DOHH2 (cell line): ENCODE data around the gene EIF3F.

Source experiments
- H3F3A ChIP-seq: fragments of 200-600 bp; sonication (generic), shearing (Covaris generic); 2 replicates; pipeline ENCODE4 v1.6.0; 2016; ENCODE audit warnings: antibody characterized with exemption, mild to moderate bottlenecking; ENCODE audit not compliant: control insufficient read depth, insufficient read depth
- H3K27ac ChIP-seq: fragments of 200-600 bp; sonication (generic); 2 replicates; pipeline ENCODE4 v1.5.1; 2014; ENCODE audit warnings: low read depth, mild to moderate bottlenecking, low read length, moderate library complexity
- H3K27me3 ChIP-seq: fragments of 200-600 bp; sonication (generic); 2 replicates; pipeline ENCODE4 v1.6.1; 2014; ENCODE audit warnings: mild to moderate bottlenecking, low read length, mixed read lengths; ENCODE audit not compliant: control insufficient read depth
- H3K36me3 ChIP-seq: fragments of 200-600 bp; sonication (generic); 2 replicates; pipeline ENCODE4 v1.6.1; 2014; ENCODE audit warnings: mild to moderate bottlenecking, low read length, moderate library complexity, mixed read lengths; ENCODE audit not compliant: control insufficient read depth
- H3K4me1 ChIP-seq: fragments of 200-600 bp; sonication (generic); 2 replicates; pipeline ENCODE4 v1.6.1; 2014; ENCODE audit warnings: mild to moderate bottlenecking, low read length, mixed read lengths; ENCODE audit not compliant: control insufficient read depth
- H3K4me2 ChIP-seq: fragments of 200-600 bp; sonication (generic); 2 replicates; pipeline ENCODE4 v1.6.0; 2014; ENCODE audit warnings: mild to moderate bottlenecking, low read length, moderate library complexity
- H3K4me3 ChIP-seq: fragments of 200-600 bp; sonication (generic); 2 replicates; pipeline ENCODE4 v1.5.1; 2014; ENCODE audit warnings: mild to moderate bottlenecking, low read length, mixed read lengths
- H3K79me2 ChIP-seq: fragments of 200-600 bp; sonication (generic); 2 replicates; pipeline ENCODE4 v1.6.1; 2014; ENCODE audit warnings: mild to moderate bottlenecking, low read length, mixed read lengths; ENCODE audit not compliant: control insufficient read depth
- H3K9me2 ChIP-seq: fragments of 200-600 bp; sonication (generic); replicated peaks from 2 replicates; pipeline ENCODE4 v1.6.1; 2014; ENCODE audit warnings: mild to moderate bottlenecking, low read length, mixed read lengths; ENCODE audit not compliant: control insufficient read depth
- H3K9me3 ChIP-seq: fragments of 200-600 bp; sonication (generic); 2 replicates; pipeline ENCODE4 v1.6.1; 2014; ENCODE audit warnings: antibody characterized with exemption, low read length, mixed read lengths; ENCODE audit not compliant: control insufficient read depth, insufficient read depth
- H4K20me1 ChIP-seq: fragments of 200-600 bp; sonication (generic); 2 replicates; pipeline ENCODE4 v1.6.0; 2014; ENCODE audit warnings: low read depth, mild to moderate bottlenecking, antibody characterized with exemption, low read length, moderate library complexity; ENCODE audit not compliant: control insufficient read depth, insufficient read depth
- EZH2phosphoT487 ChIP-seq: fragments of 200-600 bp; sonication (generic); IDR thresholded peaks from 2 replicates; pipeline ENCODE4 v1.6.1; 2017; ENCODE audit warnings: borderline replicate concordance, mild to moderate bottlenecking, antibody characterized with exemption, low read length, moderate library complexity, mixed read lengths
- TF ChIP-seq, protein P1 (sequence below): fragments of 200-600 bp; sonication (generic); IDR thresholded peaks from one replicate; pipeline ENCODE4 v1.5.1; 2014; ENCODE audit warnings: antibody characterized with exemption, mild to moderate bottlenecking, low read depth, low read length; ENCODE audit not compliant: poor library complexity, severe bottlenecking

EIF3F gene

DNA sequence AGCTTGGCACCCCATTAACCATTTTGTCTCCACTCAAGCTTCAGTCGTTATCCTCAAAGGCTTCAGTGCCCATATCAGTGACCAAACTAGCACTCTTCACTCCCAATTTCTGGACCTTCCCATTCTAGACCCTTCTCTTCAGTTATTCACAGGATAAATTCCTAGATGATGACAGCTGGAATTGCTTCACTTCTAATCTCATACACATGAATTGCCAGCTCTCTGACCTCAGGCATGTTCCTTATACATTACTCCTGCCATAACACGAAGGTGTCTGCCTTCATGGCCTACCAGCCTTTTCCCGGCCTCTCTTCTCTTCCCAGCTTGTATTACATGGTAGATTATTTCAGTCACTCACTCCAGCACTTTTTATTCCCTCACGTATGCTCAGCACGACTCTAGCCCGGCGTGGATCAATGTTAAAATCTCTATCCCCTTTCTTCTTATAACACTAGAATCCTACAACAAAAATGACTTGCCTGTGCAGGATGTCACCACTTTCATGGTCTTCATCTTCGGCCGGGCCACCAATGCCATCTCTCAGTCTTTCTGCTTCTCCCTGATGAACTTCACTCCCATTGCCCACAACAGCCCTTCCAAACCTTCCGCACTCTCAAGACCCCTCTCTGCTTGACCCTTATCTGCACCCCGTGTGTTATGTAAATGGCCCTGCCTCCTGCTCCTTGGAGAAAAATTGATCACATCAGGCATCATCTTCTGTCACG, 36.9 kb downstream of the EIF3F start:
- no peak overlapping the region for H3K4me3 ChIP-seq
- no peaks in the 10 kb centered on the region for H4K20me1 ChIP-seq
- H3K36me3 ChIP-seq: no peaks in the 10 kb centered on the region
- no peaks in the 10 kb centered on the region for H3K79me2 ChIP-seq
- no peak overlapping the region for H3K4me2 ChIP-seq
- H3F3A ChIP-seq: no peaks in the 10 kb centered on the region
- no peak overlapping the region for H3K27ac ChIP-seq
- peaks cover 40% of the 10 kb centered on the region for H3K27me3 ChIP-seq
- TF ChIP-seq EZH2phosphoT487: no peak
- TF ChIP-seq, protein P1, sequence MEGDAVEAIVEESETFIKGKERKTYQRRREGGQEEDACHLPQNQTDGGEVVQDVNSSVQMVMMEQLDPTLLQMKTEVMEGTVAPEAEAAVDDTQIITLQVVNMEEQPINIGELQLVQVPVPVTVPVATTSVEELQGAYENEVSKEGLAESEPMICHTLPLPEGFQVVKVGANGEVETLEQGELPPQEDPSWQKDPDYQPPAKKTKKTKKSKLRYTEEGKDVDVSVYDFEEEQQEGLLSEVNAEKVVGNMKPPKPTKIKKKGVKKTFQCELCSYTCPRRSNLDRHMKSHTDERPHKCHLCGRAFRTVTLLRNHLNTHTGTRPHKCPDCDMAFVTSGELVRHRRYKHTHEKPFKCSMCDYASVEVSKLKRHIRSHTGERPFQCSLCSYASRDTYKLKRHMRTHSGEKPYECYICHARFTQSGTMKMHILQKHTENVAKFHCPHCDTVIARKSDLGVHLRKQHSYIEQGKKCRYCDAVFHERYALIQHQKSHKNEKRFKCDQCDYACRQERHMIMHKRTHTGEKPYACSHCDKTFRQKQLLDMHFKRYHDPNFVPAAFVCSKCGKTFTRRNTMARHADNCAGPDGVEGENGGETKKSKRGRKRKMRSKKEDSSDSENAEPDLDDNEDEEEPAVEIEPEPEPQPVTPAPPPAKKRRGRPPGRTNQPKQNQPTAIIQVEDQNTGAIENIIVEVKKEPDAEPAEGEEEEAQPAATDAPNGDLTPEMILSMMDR: no peak
- no peaks in the 10 kb centered on the region for H3K4me1 ChIP-seq
- no peaks in the 10 kb centered on the region for H3K9me2 ChIP-seq
- H3K9me3 ChIP-seq: no peaks in the 10 kb centered on the region

DNA sequence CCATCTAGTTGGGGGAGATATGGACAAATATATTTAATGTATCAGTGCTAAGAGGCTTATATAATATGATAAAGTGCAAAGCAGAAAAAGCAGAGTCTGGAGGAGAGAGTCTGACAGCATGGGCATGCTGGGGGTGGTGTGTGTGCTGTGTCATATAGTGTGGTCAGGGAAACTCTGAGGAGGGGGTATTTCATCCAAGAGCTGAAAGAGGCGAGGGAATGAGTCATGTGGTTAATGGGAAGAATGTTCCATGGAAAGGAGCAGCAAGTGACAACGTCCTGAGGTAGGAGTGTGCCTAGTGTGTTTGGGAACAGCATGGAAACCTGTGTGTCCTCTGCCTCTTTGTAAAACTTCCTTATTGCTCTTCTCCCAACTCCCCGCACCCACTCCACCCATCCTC, 38.0 kb downstream of the EIF3F start:
- no peaks in the 10 kb centered on the region for H3K36me3 ChIP-seq
- H4K20me1 ChIP-seq: no peaks in the 10 kb centered on the region
- no peak overlapping the region for H3K27ac ChIP-seq
- H3K79me2 ChIP-seq: no peaks in the 10 kb centered on the region
- H3K4me2 ChIP-seq: no peak overlapping the region
- H3F3A ChIP-seq: no peaks in the 10 kb centered on the region
- H3K9me2 ChIP-seq: no peaks in the 10 kb centered on the region
- H3K9me3 ChIP-seq: no peaks in the 10 kb centered on the region
- H3K27me3 ChIP-seq: peaks cover 33% of the 10 kb centered on the region
- H3K4me1 ChIP-seq: no peaks in the 10 kb centered on the region
- H3K4me3 ChIP-seq: no peak overlapping the region
- no peak for TF ChIP-seq EZH2phosphoT487
- TF ChIP-seq, protein P1: no peak

DNA sequence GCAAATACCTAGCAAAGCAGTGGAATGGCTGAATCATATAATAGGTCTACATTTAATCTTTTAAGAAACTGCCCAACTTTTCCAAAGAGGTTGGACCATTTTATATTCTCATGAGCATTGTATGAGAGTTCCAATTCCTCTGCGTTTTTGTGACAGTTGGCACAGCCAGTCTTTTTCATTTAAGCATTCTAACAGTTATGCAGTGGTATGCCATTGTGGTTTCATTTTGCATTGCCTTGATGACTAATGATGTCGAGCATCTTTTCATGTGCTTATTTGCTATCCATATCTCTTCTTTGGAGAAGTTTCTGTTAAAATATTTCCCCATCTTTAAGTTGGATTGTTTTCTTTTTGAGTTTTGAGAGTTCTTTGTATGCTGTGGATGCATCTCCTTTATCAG, 38.7 kb downstream of the EIF3F start:
- Histone ChIP-seq H4K20me1 (no peaks in the 10 kb centered on the region), H3K4me1 (no peaks in the 10 kb centered on the region), H3K4me2 (no peak overlapping the region), H3F3A (no peaks in the 10 kb centered on the region), H3K36me3 (no peaks in the 10 kb centered on the region), H3K27ac (no peak overlapping the region), H3K4me3 (no peak overlapping the region), H3K79me2 (no peaks in the 10 kb centered on the region), H3K9me2 (no peaks in the 10 kb centered on the region), H3K27me3 (peaks cover 30% of the 10 kb centered on the region), H3K9me3 (no peaks in the 10 kb centered on the region)
- TF ChIP-seq EZH2phosphoT487: no peak
- TF ChIP-seq, protein P1: no peak
